Skin of body (tissue), 2 donors: Measurements from ENCODE around the gene GSAP. TPM values are rescaled to one million over a fixed set of nuclear protein-coding genes. Genes with fewer than 3 reads are reported as not detected.
"Not testable (repeated sequence)": the region's sequence is repeated elsewhere in the genome, so short reads cannot be mapped to it uniquely, and the experiment has no call there.

Experiments
- DNase-seq: peaks from one replicate; lab custom pipeline; 2025; lab: John Stamatoyannopoulos, UW
- total RNA-seq: library from RNA; depleted of rRNA; stranded (reverse); fragments of >200 nt; gene quantifications from one replicate; pipeline ENCODE4 v1.2.3, GENCODE V29; 2014

Gene GSAP, protein sequence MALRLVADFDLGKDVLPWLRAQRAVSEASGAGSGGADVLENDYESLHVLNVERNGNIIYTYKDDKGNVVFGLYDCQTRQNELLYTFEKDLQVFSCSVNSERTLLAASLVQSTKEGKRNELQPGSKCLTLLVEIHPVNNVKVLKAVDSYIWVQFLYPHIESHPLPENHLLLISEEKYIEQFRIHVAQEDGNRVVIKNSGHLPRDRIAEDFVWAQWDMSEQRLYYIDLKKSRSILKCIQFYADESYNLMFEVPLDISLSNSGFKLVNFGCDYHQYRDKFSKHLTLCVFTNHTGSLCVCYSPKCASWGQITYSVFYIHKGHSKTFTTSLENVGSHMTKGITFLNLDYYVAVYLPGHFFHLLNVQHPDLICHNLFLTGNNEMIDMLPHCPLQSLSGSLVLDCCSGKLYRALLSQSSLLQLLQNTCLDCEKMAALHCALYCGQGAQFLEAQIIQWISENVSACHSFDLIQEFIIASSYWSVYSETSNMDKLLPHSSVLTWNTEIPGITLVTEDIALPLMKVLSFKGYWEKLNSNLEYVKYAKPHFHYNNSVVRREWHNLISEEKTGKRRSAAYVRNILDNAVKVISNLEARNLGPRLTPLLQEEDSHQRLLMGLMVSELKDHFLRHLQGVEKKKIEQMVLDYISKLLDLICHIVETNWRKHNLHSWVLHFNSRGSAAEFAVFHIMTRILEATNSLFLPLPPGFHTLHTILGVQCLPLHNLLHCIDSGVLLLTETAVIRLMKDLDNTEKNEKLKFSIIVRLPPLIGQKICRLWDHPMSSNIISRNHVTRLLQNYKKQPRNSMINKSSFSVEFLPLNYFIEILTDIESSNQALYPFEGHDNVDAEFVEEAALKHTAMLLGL
- 7.4 TPM for total RNA-seq

DNA sequence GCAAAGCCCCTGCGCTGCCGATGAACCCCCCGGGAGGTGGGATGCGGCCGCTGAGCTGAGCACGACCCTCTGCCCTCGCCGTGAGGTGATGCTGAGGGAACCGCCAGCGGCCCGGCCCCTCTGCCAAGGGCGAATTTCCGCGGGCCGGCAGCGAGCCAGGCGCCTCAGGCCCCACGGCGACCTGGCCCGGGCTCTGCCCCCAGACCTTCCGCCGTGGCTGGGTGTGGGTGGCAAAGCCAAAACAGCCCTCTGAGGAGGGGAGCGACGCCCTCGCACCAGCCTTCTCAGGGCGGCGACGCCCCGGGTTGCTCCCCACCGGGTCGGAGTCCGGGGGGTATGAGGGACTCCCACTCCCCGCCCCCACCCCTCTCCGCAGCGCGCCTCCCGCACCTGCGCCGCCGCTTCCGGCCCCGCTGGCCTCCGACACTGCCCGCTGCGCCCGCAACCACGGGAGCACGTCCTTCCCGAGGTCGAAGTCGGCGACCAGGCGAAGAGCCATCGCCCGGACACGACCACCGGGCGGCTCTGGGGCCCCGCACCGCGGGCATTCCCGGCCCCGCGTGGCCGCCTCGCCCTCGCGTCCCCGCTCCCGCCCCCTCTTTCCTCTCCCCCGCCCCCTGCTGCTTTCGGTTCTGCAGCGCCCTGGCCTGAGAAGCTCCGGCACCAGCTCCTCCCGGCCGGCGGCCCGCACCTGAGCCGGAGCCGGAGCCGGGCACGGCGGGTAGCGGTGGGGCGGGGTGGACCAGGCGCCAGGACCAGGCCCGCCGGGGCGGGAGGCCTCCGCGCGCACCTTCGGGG is at the start of gene GSAP:
Gene GSAP, minus strand, starts transcription at position 527 of the 798 bp plus-strand sequence. Its CDS starts 28 bp downstream, at position 499.
- no peak for DNase-seq

DNA sequence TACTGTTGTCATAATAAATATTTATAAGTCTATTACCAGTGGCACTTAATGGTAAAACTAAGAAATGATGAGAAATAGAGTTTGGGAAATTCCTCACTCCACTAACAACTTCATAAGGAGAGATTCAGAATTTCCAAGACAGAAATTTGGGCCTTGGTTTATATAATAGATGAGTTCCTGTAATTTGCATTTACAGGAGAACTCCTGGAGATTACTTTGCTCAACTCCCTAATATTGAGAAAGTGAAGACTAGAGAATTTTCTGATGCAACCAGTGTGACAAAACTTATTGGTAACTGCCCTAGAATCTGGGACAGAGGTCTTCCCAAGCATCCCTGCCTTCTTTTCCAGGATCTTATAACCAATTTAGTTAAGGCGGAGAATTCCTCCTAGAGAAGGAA is 49.1 kb upstream of the GSAP start:
- DNase-seq, result no peak

DNA sequence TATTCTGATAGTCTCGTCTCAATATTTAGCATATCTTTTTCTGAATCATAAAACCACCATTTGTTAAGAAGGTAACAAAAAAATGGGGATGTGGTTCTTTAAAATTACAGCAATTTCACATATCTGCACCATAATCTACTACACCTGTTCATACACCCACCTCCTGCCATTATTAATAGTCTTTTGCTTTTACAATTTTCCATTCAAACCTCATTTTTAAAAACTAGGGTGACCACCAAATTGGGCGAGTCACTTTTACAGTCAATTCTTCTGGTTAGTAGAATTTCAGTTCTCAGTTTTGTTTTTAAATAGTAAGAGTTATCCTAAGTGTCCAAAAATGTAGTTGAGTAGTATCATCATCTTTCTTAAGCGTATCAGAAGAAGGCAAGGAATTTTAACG is 48.4 kb upstream of the GSAP start:
- DNase-seq, result no peak

DNA sequence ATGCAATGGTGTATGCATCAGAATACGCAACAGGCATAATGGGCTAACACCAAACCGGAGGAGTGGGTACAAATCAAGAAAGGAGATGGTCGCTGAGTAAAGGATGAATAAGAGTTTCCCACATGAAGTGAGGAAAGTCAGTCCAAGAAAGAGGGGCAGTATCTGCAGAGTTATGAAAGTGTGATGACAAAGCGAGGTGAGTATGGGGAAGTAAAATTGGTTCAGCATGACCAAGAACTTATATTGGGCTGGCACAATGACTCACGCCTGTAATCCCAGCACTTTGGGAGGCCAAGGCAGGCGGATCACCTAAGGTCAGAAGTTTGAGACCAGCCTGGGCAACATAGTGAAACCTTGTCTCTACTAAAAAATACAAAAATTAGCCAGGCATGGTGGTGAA is 47.5 kb upstream of the GSAP start:
- not testable (repeated sequence) for DNase-seq

DNA sequence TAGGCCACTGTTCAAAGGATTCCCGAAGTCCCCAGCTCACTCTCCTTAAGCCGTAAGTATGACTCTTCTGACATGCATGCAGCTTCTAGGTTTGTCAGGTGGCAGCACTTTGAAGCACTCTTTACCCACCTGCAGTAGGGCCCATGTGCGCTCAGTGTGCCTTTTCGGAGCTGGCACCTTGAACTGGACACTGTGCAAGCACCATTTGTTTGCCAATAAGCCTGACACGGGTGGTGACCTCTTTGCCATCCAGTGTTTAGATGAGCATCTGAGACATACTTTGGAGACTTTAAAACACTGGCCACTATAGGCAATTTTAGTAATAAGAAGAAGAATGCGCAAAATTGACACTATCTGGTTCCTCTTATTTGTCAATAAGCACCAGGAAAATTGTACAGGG is 45.7 kb upstream of the GSAP start:
- no peak for DNase-seq

DNA sequence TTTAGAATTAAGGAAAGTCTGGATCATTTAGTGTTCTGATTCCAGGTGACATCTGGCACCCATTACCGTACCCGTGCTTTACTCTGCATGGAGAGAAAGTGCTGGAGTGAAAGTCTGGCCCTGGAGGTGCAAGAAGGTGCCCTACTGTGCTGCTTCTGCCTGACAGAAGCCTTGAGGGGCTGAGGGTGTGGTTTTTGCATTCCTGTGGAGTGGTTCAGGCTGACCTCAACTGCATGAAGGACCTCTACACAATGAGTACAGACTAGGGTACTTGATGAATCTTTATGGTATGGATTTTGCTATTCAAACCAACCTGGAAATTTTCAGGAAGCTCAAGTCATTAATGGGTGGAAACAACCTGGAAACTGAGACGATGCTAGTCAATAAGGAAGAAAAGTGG is 45.1 kb upstream of the GSAP start:
- no peak for DNase-seq

DNA sequence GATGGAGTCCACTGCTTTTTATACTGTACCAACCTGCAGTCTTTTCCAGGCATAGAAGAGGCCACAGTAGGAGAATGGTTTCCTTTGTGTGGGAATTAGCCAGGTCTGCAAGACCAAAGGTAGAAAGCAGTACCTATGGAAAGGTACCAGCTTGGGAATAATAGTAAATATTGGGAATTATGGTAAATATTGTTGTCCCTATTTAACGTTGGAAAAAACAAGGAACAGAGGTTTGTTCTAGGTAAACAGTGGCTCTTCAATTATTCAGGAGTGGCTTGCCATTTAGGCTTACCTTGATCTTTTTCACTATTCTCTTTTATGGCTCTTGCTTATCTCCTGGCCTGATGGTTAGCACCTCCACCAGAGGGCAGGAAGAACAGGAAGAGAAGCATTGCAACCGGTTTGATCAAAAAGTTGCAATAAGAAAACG is 43.9 kb upstream of the GSAP start:
- DNase-seq, result no peak

DNA sequence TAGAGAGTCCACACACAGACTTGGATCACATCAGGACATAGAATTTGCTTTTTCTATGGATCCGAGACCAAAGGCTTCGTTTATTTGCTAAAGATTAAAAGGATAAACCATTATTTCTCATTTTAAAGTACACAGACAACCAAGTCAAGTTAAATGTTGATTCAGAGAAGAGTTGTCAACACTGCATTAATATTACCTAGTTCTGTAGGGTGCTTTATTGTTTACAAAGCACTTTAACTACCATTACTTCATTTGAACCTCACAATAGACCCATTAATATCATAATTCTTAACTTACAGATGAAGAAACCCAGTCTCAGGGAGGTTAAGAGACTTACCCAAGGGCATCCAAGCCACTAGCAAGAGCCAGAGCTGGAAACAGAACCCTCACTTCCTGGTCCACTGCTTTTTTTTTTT is 43.2 kb upstream of the GSAP start:
- DNase-seq, result no peak

DNA sequence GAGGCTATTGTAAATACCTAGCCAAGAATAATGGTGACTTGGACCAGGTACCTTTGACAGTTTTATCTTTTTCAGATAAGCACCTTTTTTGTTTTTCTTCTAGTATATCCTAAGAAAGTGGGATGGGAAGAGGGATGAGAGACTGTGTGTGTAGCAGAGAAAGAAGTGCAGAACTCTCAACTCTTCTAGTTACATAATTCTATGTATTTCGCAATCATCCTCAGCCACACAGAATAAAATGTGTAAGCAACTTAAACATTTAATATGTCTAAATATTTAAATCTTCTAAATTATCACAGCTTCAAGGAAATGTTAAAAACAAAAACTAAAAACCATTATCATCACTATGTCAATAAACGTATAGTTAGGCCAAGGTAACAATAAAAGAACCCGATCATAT is 42.6 kb upstream of the GSAP start:
- DNase-seq, result no peak

DNA sequence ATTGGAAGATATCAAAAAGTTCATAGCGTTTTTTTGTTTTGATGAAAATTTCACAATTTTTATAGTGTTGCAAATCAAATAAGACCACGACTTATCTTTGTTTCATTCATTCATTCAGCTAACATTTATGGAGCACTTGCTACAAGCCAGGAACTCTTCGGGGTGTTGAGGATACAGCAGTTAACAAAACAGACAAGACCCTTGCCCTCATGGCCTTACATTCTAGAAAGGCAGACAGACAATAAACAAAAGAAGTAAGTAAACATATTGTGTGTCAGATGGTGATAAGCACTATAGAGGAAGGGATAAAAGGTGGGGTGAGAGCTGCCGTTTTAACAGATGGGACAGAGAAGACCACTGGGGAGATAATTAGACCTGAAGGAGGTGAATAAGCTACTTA is 41.6 kb upstream of the GSAP start:
- DNase-seq, result no peak

DNA sequence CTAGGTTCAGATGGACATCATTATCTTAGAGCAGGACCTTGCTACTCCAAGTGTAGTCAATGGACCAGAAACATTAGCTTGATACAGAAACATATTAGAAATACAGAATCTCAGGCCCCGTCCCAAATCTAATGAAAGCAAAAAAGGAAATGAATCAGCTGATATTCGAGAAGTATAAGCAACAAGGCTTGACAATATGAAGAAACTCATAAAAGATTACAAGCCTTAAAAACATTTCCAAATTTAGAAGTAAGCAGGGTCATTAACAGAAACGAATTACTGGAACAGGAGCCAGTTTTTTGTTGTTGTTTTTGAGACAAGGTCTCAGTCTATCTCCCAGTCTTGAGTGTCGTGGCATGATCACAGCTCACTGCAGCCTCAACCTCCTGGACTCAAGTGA is 40.5 kb upstream of the GSAP start:
- no peak for DNase-seq

DNA sequence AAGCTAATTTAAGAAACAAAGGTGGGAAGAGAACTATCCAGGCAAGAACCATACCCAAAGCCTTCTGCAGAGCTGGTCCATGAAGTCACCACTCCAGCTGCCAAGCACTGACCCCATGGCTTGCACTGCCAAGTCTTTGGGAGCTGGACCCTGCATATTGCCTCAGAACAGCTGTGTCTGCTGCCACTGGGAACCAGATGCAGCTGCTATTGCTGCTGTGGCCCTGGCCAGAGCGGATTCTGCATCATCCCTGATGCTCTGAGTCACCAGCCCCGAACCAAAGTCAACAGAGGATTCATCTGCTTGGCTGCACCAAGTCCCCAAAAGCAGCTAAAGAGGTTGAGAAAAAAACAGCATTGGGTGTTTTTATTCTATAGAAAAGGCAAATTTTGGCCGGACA is 39.2 kb upstream of the GSAP start:
- no peak for DNase-seq

DNA sequence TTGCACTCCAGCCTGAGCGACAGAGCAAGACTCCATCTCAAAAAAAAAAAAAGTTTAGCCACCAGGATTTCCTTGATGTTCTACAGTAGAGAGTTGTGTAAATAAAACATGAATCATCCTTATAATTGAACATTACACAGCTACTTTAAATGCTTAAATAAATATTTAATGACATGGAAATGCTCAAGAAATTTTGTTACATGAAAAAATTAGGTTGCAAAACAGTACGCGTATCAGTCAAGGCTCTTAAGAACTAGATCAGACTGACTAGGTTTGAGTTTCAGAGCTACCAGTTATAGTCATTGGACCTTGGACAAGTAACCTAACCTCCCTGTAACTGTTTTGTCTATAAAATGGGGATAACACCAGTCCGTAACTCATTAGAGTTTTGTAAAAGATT is 38.7 kb upstream of the GSAP start:
- no peak for DNase-seq

DNA sequence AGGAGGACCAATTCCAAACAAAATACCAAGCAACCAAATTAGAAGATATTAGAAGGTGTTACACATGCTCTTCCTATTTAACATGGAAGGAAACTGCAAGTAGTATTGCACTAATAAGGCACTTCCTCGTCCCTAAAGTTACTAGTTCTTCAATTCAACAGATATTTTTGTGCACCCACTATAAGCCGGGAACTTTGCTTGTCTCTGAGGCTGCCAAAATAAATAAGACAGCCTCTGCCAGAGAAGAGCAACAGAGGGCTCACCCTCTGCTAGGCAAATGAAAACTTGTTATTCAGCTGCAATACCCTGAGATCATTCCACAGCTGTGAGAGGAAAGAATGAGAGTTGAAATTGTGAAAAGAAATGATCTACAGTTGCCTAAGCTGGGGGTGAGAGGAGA is 37.4 kb upstream of the GSAP start:
- no peak for DNase-seq

DNA sequence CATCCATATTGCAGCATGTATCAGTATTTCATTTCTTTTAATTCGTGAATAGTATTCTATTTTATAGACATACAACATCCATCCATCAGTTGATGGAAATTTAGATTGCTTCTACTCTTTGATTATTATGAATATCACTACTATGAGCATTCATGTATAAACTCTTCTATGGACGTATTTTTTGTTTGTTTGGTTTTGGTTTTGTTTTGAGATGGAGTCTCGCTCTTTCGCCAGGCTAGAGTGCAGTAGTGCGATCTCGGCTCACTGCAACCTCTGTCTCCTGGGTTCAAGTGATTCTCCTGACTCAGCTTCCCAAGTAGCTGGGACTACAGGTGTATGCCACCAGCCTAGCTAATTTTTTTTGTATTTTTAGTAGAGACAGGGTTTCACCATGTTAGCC is 35.8 kb upstream of the GSAP start:
- not testable (repeated sequence) for DNase-seq

DNA sequence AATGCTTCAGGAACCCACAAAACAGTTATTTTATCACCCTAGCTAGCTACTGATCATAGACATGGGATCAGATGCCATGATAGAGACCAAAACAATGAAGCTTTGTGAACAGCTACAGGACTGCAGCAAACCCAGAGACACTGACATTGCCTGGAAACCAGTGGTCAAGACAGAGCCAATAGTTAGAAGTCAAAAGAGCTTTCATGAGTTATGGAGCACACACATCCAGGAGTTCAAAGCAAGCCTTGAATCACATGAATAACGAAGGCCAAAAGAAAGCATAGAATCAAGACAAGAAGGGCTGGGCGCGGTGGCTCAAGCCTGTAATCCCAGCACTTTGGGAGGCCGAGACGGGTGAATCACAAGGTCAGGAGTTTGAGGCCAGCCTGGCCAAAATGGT is 34.5 kb upstream of the GSAP start:
- no peak for DNase-seq

DNA sequence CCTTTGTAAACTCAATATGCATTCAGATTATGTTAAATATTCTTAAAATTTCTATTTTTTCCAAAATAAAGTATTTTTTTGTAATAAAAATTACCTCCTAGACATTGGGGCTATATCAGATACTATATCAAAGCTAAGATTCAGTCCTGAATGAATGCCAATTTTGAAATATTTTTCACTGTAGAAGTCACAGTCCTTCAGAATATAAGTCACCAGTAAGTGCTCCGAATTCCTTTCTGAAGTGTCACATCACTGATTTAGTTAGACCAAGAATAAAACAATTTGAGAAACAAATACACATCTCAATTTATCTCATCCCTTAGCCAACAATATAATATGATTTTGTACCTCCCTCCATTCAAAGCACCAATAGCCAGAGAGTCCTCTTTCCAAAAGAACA is 33.9 kb upstream of the GSAP start:
- no peak for DNase-seq

DNA sequence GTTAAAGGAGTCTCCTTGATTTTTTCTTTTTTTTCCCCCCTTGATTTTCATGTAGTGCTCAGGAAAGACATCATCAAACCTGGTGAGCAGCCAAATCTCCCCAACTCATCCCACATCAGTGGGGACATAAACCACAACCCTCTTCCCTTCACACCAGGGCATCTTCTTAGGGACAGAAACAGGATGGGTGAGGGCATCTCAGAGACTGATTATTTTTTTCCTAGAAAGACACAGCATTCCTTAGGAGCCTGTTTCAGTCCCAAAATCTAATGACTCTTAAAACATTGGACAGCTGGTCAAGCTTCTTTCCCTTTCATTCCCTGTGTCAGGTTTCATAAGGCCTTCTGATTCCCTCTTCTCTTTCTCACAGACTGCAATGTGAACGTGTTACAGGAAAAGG is 31.5 kb upstream of the GSAP start:
- DNase-seq, result no peak

DNA sequence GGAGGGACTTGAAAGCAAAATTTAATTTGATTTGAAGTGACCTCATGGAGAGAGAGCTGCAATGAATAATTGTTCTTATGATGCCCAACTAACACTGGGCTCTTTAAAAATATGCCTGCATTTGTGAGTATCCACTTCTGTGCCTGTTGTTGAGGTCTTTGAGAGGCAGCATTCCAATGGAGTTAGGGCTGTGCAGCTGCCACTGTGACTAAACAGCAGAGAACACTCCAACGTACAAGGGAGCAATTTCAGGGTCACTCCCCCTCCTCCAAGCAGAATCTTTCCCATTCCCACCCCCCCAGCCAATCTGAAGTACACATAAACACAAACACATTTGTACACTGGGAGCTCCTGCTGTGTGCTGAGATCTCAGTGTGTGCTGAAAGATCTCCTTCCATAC is 28.0 kb upstream of the GSAP start:
- DNase-seq, result no peak

DNA sequence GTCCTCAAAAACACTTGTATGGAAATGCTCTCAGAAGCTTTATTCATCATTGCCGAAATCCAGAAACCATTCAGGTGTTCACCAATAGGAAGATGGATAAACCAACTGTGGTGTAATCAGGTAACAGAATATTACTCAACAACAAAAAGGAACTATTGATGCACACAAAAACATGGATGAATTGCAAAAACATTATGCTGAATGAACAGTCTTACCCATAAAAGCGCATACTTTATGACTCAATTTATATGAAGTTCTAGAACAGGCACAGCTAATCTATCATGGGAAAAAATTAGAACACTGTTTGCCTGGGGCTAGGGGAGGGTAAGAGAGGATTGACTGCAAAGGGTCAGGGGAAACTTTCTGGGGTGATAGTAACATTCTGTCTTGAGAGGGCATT is 26.9 kb upstream of the GSAP start:
- no peak for DNase-seq

DNA sequence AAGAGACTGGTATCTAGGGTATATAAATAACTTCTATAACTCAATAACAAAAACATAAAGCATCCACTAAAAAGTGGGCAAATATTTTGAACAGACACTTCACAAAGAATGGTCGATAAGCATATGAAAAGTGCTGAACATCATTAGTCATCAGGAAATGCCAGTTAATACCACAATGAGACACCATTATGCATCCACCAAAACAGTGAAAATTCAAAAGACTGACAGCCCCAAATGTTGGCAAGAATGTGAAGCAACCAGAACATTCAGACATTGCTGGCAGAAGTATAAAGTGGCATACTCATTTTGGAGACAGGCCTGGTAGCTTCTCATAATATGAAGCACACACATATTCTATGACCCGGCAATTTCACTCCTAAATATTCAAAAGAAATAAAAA is 26.5 kb upstream of the GSAP start:
- DNase-seq, result no peak

DNA sequence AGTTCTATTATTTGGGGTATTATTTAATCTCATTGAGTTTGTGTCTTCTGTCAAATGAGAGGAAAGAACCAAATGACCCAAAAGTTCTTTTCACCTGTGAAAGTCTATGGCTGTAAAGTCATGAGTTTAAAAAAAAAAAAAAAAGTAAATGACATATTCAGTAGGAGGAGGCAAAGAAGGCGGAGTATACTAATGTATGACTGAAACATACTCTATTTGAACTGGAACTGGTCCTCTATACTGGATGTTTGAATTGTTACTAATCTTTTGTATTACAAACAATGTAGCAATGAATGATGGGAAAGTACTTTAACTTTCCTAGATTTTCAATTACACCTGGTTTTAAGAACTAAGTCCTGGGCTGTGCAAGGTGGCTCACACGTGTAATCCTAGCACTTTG is 24.9 kb upstream of the GSAP start:
- no peak for DNase-seq
